ENCODE data around the gene PLCL1.

Gene PLCL1

DNA sequence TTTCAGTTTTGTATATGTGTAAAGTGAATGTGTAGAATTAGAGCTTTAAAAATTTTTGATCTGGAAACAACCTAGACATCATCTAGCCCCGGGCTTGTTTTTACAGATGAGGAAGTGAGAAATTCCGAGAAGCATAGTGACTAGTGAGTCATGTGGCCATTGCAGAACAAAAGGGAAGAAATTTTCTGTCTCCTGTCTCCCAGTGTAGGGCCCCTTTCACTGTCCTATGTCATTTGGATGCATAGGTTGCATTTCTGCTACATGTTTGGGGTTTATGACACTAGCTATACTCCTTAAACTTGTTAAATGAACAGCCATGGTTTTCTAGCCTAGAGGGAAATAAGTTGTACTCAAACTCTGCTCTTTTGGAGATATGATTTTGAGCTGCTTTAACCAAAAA lies 84.6 kb downstream of the PLCL1 start:
- peak in 1 of 2 experiments; percentile 11 for DNase-seq

DNA sequence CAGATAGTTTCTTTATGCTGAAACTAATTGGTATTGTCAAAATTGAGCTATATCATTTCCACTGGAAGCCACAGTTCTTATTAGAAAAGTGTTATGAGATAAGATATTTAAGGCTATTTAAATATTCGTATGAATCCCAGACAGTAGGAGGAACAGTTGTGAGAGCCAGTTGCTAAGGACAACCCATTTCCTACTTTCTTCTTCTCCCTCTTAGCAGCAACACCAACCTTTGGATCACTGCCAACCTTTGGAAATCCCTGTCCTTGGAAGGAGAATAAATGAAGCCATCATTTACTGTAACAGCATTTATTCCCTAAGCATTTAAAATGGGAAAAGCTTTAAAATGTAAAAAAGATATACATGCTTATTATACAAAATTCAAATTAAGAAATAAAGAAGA lies 85.8 kb downstream of the PLCL1 start:
- DNase-seq, result no peak

DNA sequence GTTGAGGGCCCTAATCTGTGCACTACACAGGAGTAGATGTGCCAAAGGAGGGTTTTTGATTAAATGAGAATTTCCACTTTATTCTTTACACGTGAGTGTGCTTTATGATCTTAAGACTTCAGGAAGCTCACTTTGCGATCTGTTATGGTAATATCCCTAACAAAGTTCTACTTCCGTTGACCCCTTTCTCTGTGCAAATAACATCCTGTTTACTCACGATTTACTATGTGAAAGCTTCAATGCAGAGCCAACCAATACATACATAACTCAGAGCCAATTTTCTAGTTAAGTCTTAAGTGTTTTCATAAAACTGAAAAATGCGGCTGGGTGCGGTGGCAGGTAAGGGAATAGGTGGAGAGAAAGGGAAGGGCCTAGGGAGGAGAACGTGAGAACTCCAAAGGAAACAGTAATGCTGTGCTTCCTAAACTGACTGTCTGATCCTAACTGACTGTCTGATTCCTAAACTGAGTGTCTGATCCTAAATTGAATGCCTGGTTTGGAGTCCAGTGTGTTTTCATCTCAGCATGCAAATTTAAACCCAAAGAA lies 87.6 kb downstream of the PLCL1 start:
- DNase-seq, result no peak

DNA sequence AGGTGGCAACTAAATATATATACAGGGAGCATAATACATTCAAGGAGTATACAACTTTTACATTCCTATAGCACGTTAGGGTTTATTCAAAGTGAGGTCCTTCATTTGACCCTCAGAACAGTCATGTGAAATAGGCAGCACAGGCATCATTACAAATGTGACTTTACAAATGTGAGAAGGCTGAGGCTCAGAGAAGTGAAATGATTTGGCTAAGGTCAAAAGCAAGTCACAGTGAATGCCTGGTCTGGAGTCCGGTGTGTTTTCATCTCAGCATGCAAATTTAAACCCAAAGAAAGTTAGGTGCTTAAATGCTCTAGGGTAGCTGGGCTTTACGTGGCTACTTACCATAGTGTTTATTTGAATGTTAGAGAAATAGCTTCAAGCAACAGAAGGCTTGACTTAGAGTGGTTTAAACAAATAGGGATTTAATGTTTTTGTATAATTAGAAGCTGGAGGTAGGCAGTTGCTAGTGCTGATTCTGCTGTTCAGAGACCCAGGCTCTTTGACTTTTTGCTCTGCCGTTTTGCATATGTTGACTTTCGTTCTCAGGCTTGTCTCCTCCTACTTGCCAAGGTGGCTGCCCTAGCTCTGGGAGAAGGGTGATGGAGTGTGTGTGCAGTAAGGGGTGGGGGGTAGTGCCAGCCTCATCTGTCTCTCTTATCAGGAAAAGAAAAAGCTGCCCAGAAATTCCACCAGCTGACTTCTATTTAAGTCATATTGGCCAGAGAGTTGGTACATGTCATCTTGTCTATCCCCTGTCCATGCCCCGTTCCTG lies 89.2 kb downstream of the PLCL1 start:
- no peak for DNase-seq

DNA sequence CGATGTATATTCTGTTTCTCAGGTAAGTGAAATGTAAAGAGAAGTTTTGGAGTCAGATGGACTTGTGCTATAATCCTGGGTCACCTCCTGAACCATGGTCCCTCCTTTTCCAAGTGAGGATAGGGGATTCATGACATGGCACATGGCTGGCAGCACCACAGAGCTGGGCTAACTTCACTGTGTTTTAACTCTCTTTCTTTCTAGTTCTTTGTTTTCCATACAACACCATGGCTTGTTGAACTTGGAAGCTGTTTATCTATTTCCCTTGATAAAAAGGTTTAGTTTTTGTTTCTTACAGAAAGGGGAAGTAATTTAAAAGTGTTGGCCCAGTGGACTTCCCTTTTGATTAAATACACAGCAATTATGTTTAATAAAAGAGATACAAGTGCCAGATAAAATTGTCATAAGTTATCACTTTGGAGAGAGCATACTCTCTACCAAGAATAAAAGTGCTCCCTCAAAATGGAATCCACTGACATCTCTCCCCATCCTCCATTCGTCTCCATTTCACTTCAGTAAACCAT lies 90.4 kb downstream of the PLCL1 start:
- DNase-seq, result no peak

DNA sequence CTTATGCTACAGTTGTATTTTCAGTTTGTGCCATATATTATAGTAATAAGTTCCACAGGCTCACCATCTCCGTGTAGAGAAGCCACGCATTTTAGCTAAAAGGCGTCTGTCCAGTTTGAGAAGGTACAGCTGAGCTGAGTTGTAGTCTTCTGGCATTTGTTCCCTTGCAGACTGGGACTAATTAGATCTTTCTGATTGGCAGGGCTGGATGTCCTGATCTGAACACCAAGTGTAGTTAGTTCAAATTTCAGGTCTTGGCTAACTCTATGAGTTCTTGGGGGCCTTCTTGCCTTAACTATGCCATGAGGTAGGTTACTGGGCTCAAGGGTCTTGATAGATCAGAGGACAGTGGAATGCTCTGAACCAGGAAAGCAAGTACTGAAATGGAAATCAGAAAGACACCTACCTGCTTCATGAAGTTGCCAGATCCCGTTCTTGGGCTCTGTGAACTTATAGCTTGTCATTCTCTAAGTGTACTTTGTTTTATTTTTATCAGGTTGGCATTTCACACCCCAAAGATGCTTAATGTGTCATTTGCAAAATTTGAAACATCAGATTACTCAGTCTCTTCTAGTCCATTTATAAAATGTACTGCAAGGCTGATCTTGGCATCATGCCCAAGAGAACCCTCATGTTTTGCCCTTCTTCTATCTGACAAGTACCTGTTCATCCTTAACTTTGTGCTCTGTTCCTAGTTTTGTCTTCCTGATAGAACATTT lies 93.7 kb downstream of the PLCL1 start:
- DNase-seq, result no peak

DNA sequence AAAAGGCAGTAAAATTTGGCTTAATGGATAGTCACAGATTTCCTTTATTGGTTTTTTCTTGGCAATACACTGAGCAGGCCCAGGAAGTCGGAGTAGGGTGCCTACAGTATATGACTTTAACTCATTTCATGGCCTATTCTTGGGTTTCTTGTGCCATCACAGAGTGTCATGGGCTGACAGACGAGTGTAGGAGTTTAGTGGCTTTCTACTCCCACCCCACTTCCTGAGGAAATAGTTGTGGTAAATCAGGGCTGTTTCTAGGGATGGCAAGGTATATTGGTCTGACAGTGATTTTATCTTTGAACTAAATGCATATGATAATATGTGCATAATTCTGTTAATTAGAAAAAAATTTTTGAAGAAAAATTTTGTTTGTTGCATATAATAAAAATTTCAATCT lies 100.1 kb downstream of the PLCL1 start:
- DNase-seq, result no peak

DNA sequence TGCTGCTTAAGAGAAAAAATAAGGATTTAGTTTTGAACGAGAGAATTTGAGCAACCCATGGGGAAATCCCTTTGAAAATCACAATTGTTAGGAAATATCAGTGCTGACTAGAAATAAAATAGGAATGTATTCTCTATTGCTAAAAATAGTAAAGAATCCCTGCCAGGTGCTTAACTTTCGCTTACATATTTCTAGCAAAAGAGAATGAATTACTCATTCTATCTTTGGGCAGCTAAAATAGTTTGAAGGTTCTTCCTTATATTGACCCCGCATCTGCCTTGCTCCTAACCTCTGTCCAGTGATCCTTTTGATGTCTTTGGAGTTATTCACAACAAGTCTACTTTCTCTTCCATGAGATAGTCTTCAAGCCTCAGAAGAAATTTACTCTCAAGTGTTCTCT lies 103.8 kb downstream of the PLCL1 start:
- no peak for DNase-seq

DNA sequence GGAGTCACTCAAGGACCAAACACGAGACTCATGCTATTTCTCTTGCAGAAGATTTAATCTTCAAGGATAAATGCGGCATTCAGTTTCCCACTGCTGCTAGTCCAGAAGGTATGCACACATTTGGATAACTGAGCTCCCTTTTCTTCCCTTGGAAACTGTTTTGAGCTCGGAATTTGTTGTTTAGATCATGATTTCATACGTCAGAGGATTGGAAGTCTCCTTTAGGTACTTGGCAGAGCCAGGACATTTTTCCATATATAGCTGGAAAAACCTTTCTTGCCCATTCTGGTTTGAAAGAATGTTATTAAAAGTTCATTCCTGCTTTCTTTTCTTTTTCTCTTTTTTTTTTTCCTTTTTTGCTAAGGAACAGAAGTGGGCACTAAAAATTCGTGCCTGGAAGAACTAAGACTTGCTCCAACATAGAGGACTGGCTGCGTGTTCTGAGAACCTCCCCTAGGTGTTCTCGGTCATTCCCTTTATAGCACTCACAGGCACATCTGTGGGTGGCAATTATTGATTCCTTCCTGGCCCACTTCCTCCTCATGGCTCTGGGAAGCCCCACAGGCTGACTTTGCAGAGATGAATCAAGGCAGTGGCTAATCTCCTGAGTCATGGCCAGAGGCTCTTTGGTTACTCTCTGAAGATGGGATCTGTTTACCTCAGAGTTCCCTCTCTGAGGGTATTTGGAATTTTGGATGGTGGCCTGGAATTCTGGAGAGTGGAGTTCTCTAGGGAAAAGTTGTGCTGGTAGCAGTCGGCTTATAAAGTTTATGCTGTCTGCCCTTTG lies 104.8 kb downstream of the PLCL1 start:
- no peak for DNase-seq

DNA sequence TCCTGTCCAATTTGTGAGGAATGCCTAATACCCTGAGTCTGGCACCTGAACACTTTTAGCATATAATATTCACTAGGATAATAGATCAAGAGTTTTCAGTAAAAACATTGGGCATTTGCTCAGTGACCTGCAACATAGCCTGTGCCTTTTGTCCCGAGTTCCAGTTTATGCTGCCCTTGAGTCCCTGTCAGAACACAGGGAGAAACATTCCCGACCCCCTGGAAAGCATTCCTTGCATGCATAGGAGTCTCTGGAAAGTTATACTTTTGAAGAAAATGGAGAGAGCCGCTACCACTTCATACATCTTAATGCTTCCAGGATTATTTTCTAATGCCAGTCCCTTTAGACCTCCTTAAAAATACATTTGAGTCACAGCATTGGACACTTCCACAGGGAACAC lies 107.3 kb downstream of the PLCL1 start:
- no peak for DNase-seq

DNA sequence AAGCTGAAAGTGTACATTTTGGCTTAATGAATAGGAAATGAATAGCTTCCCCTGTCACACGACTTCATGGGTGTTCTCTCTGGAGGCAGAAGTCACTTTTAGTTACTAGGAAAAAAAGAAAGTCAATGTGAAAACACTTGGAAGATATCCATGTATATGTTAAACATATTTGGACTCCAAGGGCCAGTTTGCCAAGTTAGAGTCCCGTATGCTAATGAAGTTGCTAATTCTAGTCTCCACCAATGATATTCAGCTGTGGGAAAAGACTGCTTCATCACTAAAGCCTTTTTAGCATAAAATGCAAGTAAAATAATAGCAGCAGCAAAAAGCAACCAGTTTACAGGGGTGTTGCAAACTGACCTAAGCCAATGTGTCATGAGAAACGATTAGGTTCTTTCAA lies 108.7 kb downstream of the PLCL1 start:
- no peak for DNase-seq

DNA sequence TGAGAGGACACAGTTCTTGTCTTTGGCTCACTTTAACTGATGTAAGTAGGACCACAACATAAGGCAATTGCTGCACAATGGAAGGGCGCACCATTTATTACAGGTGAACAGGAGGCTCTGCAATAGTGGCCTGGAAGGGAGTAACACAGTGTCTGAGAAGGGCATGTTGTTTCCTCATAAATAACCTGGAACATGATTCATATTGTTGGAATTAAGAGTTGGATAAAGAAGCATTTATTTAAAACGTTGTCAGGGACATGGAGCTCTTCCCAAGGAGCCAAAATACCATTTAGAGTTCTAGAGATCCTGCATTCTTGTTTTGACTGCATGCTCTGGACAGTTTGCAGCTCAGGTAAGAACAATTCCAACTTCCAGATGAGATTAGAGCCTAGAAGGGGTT lies 110.4 kb downstream of the PLCL1 start:
- no peak for DNase-seq

DNA sequence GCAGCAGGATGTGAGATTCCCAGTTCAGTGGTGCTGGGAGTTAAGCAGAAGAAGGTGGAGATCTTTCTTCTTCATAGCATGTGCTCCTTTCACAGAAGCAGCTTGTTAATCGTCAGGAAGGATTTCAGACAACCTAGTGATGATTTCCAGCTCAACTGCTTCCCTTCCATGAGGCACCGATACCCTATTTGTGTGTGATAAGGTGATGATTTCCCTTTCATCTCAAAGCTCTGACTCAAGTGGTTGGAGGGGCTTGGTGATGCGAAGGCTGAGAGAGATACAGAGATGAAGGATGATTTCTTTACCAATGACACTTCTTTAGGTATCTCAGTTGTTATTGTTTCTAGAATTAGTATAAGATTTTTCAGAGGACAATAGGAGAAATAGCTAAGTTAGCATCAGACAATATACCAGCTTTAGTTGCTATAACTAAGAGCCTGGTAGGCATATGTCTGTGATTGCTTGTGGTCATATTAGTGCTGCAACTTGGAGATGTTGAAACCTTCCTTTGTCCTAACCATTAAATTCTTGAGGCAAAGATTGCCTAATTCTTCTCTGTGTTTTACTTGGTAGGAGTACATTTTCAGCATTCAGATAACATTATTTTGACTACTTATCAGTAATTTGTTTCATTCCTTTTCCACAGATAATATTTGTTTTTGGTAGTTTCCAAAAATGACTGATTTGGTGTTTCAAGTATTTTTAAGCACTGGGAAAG lies 111.3 kb downstream of the PLCL1 start:
- DNase-seq, result no peak

DNA sequence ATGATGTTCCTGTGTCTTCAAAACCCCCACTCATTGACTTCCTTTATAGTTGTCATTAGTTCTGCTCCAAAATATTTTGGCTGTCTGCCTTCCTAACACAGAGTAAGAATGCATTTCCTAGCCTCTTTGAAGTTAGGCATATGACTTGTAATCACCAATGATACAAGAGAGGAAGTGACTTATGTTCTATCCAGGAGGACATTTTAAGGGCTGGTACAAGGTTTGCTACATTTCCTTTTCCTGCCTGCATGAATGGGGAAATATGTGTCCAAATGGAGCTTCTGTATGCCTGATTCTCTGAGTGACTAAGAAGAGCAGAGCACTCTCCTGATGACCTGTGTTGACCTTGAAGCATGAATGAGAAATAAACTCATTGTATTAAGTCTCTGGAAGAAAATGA lies 115.1 kb downstream of the PLCL1 start:
- DNase-seq, result no peak

DNA sequence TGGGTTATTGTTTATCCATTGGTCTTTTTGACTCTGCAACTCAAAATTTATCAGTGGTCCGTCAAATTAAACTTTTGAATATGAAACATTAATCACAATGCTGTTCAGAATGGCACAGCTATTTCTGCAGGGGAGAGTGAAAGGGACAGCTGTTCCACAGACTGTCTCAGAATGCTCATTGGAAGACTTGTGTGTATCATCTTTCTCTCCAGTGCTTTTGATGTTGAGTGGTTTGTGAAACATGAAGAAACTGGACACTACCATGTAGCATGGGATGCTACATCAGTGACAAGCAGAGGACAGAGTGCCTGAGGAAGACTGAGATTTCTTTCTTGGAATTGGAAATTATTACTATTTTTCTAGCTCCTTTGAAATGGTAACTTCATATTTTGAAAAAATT lies 115.7 kb downstream of the PLCL1 start:
- DNase-seq, result no peak

DNA sequence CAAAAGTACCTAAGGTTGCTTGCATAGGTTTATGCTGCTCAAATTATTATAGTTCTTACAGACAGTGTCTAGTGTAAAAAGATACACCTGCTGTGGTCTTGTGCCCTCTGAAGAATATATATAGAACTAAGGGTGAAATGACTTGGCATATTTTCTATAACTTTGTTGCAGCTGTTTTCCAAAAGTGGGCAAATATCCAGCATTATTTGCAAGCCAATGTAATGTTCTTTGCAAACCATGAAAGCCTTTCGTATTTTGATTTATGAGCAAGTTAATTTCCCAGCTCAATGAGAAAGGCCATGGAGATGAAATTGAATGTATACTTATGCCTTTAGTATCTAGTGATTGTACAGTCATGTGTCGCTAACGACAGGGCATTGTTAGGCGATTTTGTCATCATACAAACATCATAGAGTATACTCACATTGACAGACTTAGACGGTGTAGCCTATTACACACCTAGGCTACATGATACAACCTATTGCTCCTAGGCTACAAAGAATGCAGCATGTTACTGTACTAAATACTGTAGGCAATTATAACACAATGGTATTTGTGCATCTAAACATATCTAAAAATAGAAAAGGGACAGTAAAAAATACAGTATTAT lies 116.3 kb downstream of the PLCL1 start:
- no peak for DNase-seq

DNA sequence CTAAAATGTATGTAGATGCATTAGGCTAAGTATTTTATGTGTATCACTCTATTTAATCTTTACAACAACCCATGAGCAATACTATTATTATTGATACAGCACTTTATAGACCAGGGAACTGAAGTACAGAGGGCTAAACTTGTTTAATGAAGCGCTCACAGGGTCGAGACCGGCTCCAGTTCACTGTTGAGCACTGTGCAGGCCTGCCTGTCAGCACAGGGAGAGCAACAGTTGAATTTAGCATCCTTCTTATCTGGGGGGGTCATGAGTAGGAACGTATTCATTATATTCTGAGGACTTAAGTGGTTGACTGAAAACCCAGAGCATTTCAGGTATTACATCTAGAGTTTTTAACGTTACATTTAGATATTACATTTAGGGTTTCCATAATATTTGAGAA lies 120.1 kb downstream of the PLCL1 start:
- DNase-seq, result no peak

DNA sequence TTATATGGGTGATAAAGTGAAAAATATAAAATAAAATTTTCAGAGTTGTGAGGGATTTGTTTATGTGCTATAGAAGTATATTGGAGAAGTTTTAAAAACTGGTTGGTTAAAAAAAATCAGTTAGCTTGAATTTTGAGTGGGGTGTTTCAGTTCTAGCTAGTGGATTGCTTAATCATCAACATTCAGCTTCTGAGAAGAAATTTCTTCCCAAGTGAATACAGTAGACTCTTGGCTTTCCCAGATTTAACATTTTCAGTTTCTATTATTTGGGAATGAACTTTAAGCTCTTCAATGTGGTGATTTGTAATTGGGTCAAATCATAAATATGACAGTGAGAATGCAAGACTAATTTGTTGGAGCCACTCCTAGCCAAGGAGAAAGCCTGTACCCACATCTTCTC lies 120.8 kb downstream of the PLCL1 start:
- DNase-seq, result no peak

DNA sequence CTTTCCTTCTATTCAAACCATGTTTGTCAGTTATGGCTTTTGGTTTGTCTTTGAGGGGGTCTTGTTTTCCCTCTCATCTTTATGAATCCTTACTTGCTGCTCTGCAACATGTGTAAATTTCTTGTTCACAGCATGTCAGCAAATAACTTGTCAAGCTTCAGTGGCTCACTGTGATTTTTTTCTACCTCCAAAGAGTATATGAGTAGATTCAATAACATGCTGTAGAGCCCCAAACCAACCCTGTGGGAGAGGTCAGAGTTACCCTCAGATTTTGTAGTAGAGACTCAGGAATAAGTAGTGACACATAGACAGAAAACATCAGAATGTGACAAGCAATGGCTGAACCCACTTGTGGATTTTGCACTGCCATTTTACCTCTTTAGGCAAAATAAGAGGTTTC lies 121.6 kb downstream of the PLCL1 start:
- no peak for DNase-seq

DNA sequence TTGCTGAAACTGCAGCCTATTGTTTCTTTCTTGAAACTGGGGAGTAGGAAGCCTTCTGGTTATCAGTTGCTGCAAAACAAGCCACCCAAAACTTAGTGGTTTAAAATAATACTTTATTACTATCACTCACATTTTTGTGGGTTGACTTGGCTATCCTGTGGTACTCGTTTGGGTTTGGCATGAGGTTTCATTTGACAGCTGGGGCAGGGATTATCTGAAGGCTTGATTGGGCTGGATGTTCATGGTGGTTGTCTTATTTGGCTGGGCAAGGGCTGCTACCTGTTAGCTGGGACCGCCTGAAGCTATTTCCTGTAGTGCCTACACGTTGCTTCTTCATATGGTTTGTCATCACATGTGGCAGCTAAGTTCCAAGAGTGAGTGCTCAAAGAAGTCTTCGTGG lies 122.3 kb downstream of the PLCL1 start:
- DNase-seq, result no peak

DNA sequence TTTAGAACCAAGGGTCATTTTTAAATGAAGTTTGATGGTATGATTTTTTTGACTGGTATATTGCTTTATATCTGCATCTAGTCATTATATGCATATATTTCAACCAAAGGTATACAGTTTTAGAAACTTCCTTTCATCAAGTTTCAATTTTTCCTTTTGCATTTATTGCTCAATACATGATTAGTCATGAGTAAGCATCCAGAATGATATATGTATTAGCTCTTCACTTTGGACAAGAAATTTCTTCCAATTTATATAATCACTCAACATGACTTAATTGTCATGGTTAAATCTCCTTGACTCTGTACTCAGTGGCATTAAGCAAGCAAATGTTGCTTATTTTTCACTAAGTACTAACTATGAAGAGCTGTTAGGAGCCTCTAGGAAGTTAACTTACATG lies 123.6 kb downstream of the PLCL1 start:
- no peak for DNase-seq
